Osteocyte (in vitro differentiated cells): ENCODE results near the gene TRMT61B. TPM values are rescaled to one million over a fixed set of nuclear protein-coding genes. Genes with fewer than 3 reads are reported as not detected.

Experiments
- DNase-seq: peaks from one replicate; pipeline ENCODE4 v3.0.0; 2021; ENCODE audit warnings: mixed read lengths; ENCODE audit not compliant: unreplicated experiment; ENCODE audit errors: extremely low spot score
- H3K27ac Mint-ChIP-seq: one replicate; pipeline ENCODE4 v1.8.0; 2021; ENCODE audit warnings: mild to moderate bottlenecking, mixed read lengths; ENCODE audit not compliant: unreplicated experiment
- H3K27me3 Mint-ChIP-seq: one replicate; pipeline ENCODE4 v1.8.0; 2021; ENCODE audit warnings: mixed read lengths; ENCODE audit not compliant: unreplicated experiment
- H3K36me3 Mint-ChIP-seq: one replicate; pipeline ENCODE4 v1.8.0; 2021; ENCODE audit warnings: mixed read lengths; ENCODE audit not compliant: unreplicated experiment
- H3K4me1 Mint-ChIP-seq: one replicate; pipeline ENCODE4 v1.8.0; 2021; ENCODE audit warnings: mixed read lengths; ENCODE audit not compliant: unreplicated experiment
- H3K4me3 Mint-ChIP-seq: one replicate; pipeline ENCODE4 v1.8.0; 2021; ENCODE audit warnings: mild to moderate bottlenecking, moderate library complexity, mixed read lengths; ENCODE audit not compliant: unreplicated experiment
- H3K9me3 Mint-ChIP-seq: one replicate; pipeline ENCODE4 v1.8.0; 2021; ENCODE audit warnings: mixed read lengths; ENCODE audit not compliant: unreplicated experiment
- CTCF ChIP-seq: fragments of 200-600 bp; sonication (generic); IDR thresholded peaks from 2 replicates; pipeline ENCODE4 v1.5.0; 2021; ENCODE audit warnings: antibody characterized with exemption, mild to moderate bottlenecking, moderate library complexity
- long read RNA-seq: library from polyadenylated mRNA; unstranded; transcript quantifications from one replicate; pipeline ENCODE4 v2.0.0, GENCODE V29; 2021
- total RNA-seq: library from RNA; stranded (reverse); gene quantifications from 2 replicates; pipeline ENCODE4 v1.2.1, GENCODE V29; 2021

The TRMT61B gene
- total RNA-seq: 12.7 TPM in 2 replicates
- long read RNA-seq, transcript TRMT61B-201 (7 exons, 1,836 nt): major isoform, 66 of 110 reads
- long read RNA-seq, partial matches to known transcripts: 3 of 110 reads
- long read RNA-seq, other reads (novel, unspliced or antisense): 41 of 110 reads

GRCh38 chr2:28870146-28870891 lies at the start of gene TRMT61B:
TSS of gene TRMT61B (minus strand) at chr2:28870309. CDS start at chr2:28870277, 32 bp downstream.
- Mint-ChIP-seq H3K27ac (peak within 1 kb of the TSS; percentile 96), H3K9me3 (no peaks in the 10 kb centered on the region), H3K36me3 (peaks cover under 1% of the 10 kb centered on the region), H3K4me3 (peak within 1 kb of the TSS; percentile 96), H3K4me1 (peaks cover 23% of the 10 kb centered on the region), H3K27me3 (peaks cover 7% of the 10 kb centered on the region)
- DNase-seq: peak; percentile 98
- no peak for TF ChIP-seq CTCF

- DNase-seq: no peak
- no peaks in the 10 kb centered on the region for H3K9me3 Mint-ChIP-seq
- no peak overlapping the region for H3K27ac Mint-ChIP-seq
- H3K36me3 Mint-ChIP-seq: peaks cover 39% of the 10 kb centered on the region
- no peak for TF ChIP-seq CTCF
- H3K4me3 Mint-ChIP-seq: no peak overlapping the region
- H3K27me3 Mint-ChIP-seq: no peaks in the 10 kb centered on the region
- no peaks in the 10 kb centered on the region for H3K4me1 Mint-ChIP-seq
Observed at GRCh38 chr2:28915939-28916338, 45.8 kb upstream of the TRMT61B start.

- Mint-ChIP-seq H3K36me3 (peaks cover 58% of the 10 kb centered on the region), H3K27ac (no peak overlapping the region)
- no peak for DNase-seq
Observed at GRCh38 chr2:28909655-28910353, 39.7 kb upstream of the TRMT61B start.

GRCh38 chr2:28908172-28908571 lies 38.1 kb upstream of the TRMT61B start:
- no peak for TF ChIP-seq CTCF
- no peak for DNase-seq
- Mint-ChIP-seq H3K9me3 (no peaks in the 10 kb centered on the region), H3K27ac (no peak overlapping the region), H3K4me1 (peaks cover 11% of the 10 kb centered on the region), H3K4me3 (no peak overlapping the region), H3K36me3 (peaks cover 50% of the 10 kb centered on the region), H3K27me3 (no peaks in the 10 kb centered on the region)

More at GRCh38 chr2:28909655-28910353, 39.7 kb upstream of the TRMT61B start:
- no peaks in the 10 kb centered on the region for H3K9me3 Mint-ChIP-seq
- no peak for TF ChIP-seq CTCF
- H3K4me1 Mint-ChIP-seq: peaks cover 5% of the 10 kb centered on the region
- no peak overlapping the region for H3K4me3 Mint-ChIP-seq
- H3K27me3 Mint-ChIP-seq: no peaks in the 10 kb centered on the region

GRCh38 chr2:28906821-28907220 lies 36.7 kb upstream of the TRMT61B start:
- no peaks in the 10 kb centered on the region for H3K9me3 Mint-ChIP-seq
- H3K4me1 Mint-ChIP-seq: peaks cover 14% of the 10 kb centered on the region

More at GRCh38 chr2:28906821-28907220, 36.7 kb upstream of the TRMT61B start:
- Mint-ChIP-seq H3K27ac (peak overlapping the region; percentile 25), H3K36me3 (peaks cover 51% of the 10 kb centered on the region), H3K27me3 (no peaks in the 10 kb centered on the region), H3K4me3 (no peak overlapping the region)
- no peak for DNase-seq
- TF ChIP-seq CTCF: no peak
